HG03196 (cell line): ENCODE data around the gene DUXB.
A peak's percentile ranks its signal among the peaks of the same experiment; 100 is the strongest.

Experiments used
- ATAC-seq: cut with Tn5 transposase; IDR thresholded peaks from one replicate; pipeline ENCODE4 v1.9.1; 2021; ENCODE audit not compliant: unreplicated experiment

Gene DUXB

GRCh38 chr16:75660726-75661302, 40.4 kb downstream of the DUXB start:
- ATAC-seq, result no peak

GRCh38 chr16:75660321-75660720, 40.9 kb downstream of the DUXB start:
- no peak for ATAC-seq

GRCh38 chr16:75658175-75658574, 43.1 kb downstream of the DUXB start:
- ATAC-seq, result no peak

- ATAC-seq, result no peak
These were observed 47.3 kb downstream of the DUXB start for GRCh38 chr16:75653922-75654321.

GRCh38 chr16:75648265-75649076, 52.8 kb downstream of the DUXB start:
- peak; percentile 25 for ATAC-seq

- ATAC-seq, result peak; percentile 89
These were observed 53.6 kb downstream of the DUXB start, which contains the start of the genes KARS1 and TERF2IP for GRCh38 chr16:75647492-75648264. Gene KARS1 (minus strand): TSS chr16:75647665. CDS start chr16:75647639, 26 bp downstream. Gene TERF2IP (plus strand): TSS chr16:75647773. CDS start chr16:75647883, 110 bp downstream.

GRCh38 chr16:75647112-75647491, 54.2 kb downstream of the DUXB start:
- ATAC-seq, result peak; percentile 15

GRCh38 chr16:75644240-75645012, 56.8 kb downstream of the DUXB start:
- ATAC-seq, result no peak
